K562 (cell line): ENCODE measurements around the gene DTX1. TPM values are rescaled to one million over a fixed set of nuclear protein-coding genes. Genes with fewer than 3 reads are reported as not detected.

Experiments
- ATAC-seq: fragments of 200-7000 bp; cut with Tn5 transposase; 3 replicates; pipeline ENCODE4 v1.9.1; 2020; ENCODE audit warnings: moderate library complexity
- BruUV-seq: library from RNA; stranded (reverse); fragments of 400-500 nt; replicated peaks from 2 replicates; lab custom pipeline; 2021; lab: Mats Ljungman, UMichigan
- CTCF ChIA-PET: fragments of 300-600 bp; formaldehyde crosslinking; extraction: SDS; loops from one replicate; lab custom pipeline; 2021; ENCODE audit warnings: low intra/inter-chr PET ratio; lab: Yijun Ruan, JAX
- POLR2A ChIA-PET: fragments of 300-600, 350-650 bp; sonication (Branson Sonifier 250); formaldehyde crosslinking; extraction: SDS; loops from one replicate; lab custom pipeline; 2021; ENCODE audit warnings: antibody characterized with exemption, inconsistent platforms; lab: Yijun Ruan, JAX
- DNase-seq, 4 experiments: peaks; one replicate each; pipeline versions ENCODE4 v3.0.0 to v3.0.0-alpha.2; 2011 to 2018; ENCODE audit warnings: low spot score in 3 of 4, mixed read lengths in 3 of 4; ENCODE audit errors: extremely low read depth in 1 of 4
- FAIRE-seq: peaks from 2 replicates; lab custom pipeline; 2011; peaks lifted over from hg19 to GRCh38; lab: Jason Lieb, UNC
- H2AFZ ChIP-seq: 2 replicates; pipeline ENCODE4 v1.6.0; 2011; ENCODE audit warnings: low read depth, low read length, control low read depth, inconsistent platforms
- H3K27ac ChIP-seq: fragments of 200-600 bp; 3 replicates; pipeline ENCODE4 v1.8.0; 2011; ENCODE audit warnings: low read depth, mild to moderate bottlenecking, control low read depth, inconsistent platforms, low read length, moderate library complexity, mixed read lengths; ENCODE audit errors: extremely low read depth
- H3K27me3 ChIP-seq, 2 experiments: fragments of 300-600 bp in 1 of 2; 2 replicates in 1 of 2; 3 replicates in 1 of 2; pipeline versions ENCODE4 v1.6.0 to v1.8.0; 2011; ENCODE audit warnings: inconsistent platforms in 2 of 2, low read length in 2 of 2, mild to moderate bottlenecking in 1 of 2, mixed read lengths in 1 of 2, moderate library complexity in 1 of 2; ENCODE audit not compliant: control insufficient read depth in 2 of 2, insufficient read depth in 2 of 2
- H3K36me3 ChIP-seq: fragments of 300-600 bp; 3 replicates; pipeline ENCODE4 v1.8.0; 2011; ENCODE audit warnings: mild to moderate bottlenecking, low read length, inconsistent platforms; ENCODE audit not compliant: control insufficient read depth, insufficient read depth
- H3K4me1 ChIP-seq, 2 experiments: fragments of 200-600 bp in 1 of 2; replicated peaks in 1 of 2; 2 replicates in 1 of 2; 3 replicates in 1 of 2; pipeline versions ENCODE4 v1.5.1 to v1.8.0; 2011; ENCODE audit warnings: inconsistent platforms in 2 of 2, low read length in 2 of 2, mild to moderate bottlenecking in 1 of 2, mixed read lengths in 1 of 2, moderate library complexity in 1 of 2; ENCODE audit not compliant: control insufficient read depth in 2 of 2, insufficient read depth in 2 of 2
- H3K4me2 ChIP-seq: 2 replicates; pipeline ENCODE4 v1.6.1; 2011; ENCODE audit warnings: low read length, control low read depth, inconsistent platforms, mixed read lengths; ENCODE audit not compliant: insufficient read depth
- H3K4me3 ChIP-seq: fragments of 200-600 bp; sonication (generic), shearing (Covaris generic); 2 replicates; pipeline ENCODE4 v1.5.1; 2016; ENCODE audit warnings: control low read depth, inconsistent platforms
- H3K79me2 ChIP-seq: fragments of 200-600 bp; 3 replicates; pipeline ENCODE4 v1.8.0; 2011; ENCODE audit warnings: low read length, inconsistent platforms; ENCODE audit not compliant: control insufficient read depth, insufficient read depth
- H3K9ac ChIP-seq, 2 experiments: 2 replicates each; pipeline versions ENCODE4 v1.6.0 to v1.6.1; 2011; ENCODE audit warnings: low read depth in 2 of 2, low read length in 2 of 2, control low read depth in 1 of 2, inconsistent platforms in 1 of 2, mild to moderate bottlenecking in 1 of 2, mixed read lengths in 1 of 2; ENCODE audit not compliant: insufficient read depth in 1 of 2
- H3K9me1 ChIP-seq: one replicate; pipeline ENCODE4 v1.6.0; 2011; ENCODE audit warnings: inconsistent platforms, mild to moderate bottlenecking, low read length, moderate library complexity; ENCODE audit not compliant: control insufficient read depth, insufficient read depth
- H3K9me3 ChIP-seq: replicated peaks from 2 replicates; pipeline ENCODE4 v1.5.1; 2011; ENCODE audit warnings: low read depth, low read length, inconsistent platforms; ENCODE audit not compliant: control insufficient read depth, insufficient read depth
- H4K20me1 ChIP-seq: replicated peaks from 2 replicates; pipeline ENCODE4 v1.6.1; 2011; ENCODE audit warnings: low read length, inconsistent platforms, mixed read lengths; ENCODE audit not compliant: control insufficient read depth, insufficient read depth
- HDAC8 ChIP-seq: fragments of 450-650 bp; IDR thresholded peaks from 2 replicates; pipeline ENCODE4 v1.6.1; 2016; ENCODE audit warnings: mild to moderate bottlenecking, missing genetic modification characterization, moderate library complexity, missing compliant biosample characterization
- RBM25 ChIP-seq: fragments of 200-400 bp; formaldehyde crosslinking; IDR thresholded peaks from 2 replicates; pipeline ENCODE4 v1.6.1; 2018; ENCODE audit warnings: low read length, low read depth, moderate library complexity; ENCODE audit not compliant: severe bottlenecking
- WGBS: fragments of 100-300 bp; shearing (Covaris generic); methylation state at CpG from one replicate; pipeline ENCODE4 v1.1.6; 2016; ENCODE audit warnings: low coverage, mixed read lengths; ENCODE audit not compliant: insufficient coverage; ENCODE audit errors: missing lambda C conversion rate; 5-methylcytosine and 5-hydroxymethylcytosine counted together
- in situ Hi-C: fragments of 300-500 bp; cut with MboI; formaldehyde crosslinking; loops from 4 replicates; pipeline ENCODE4 v1.15.0; 2018; ENCODE audit warnings: inconsistent platforms, mixed read lengths
- intact Hi-C: fragments of 100-400 bp; cut with micrococcal nuclease; formaldehyde crosslinking; loops from 2 replicates; pipeline ENCODE4 v1.14.2; 2022
- polyA plus RNA-seq, 8 experiments: library from polyadenylated mRNA; depleted of rRNA in 4 of 8; stranded (reverse) in 5 of 8; unstranded in 3 of 8; fragments of >200 nt; fragmentation: Nextera tagmentation in 2 of 8; fragmentation: Illumina TruSeq in 1 of 8; extraction: Ambion mirVana in 2 of 8; extraction: Trizol in 1 of 8; gene quantifications; 2 replicates each; pipeline versions ENCODE4 v1.2.1 to v1.2.3, GENCODE V29; 2011 to 2014; ENCODE audit warnings: inconsistent platforms in 1 of 8, missing spikeins in 1 of 8
- total RNA-seq, 7 experiments: library from RNA; depleted of rRNA in 6 of 7; stranded (reverse); fragments of >200 nt in 6 of 7; fragmentation: Illumina TruSeq in 2 of 7; extraction: Trizol in 2 of 7; gene quantifications; 2 replicates each; pipeline versions ENCODE4 v1.2.1 to v1.2.3, GENCODE V29; 2011 to 2021; ENCODE audit warnings: low replicate concordance in 1 of 7
- TF ChIP-seq, protein P1 (sequence below): sonication (generic); formaldehyde crosslinking; IDR thresholded peaks from 2 replicates; pipeline ENCODE4 v1.8.0; 2022; ENCODE audit warnings: mild to moderate bottlenecking, missing genetic modification reagents, borderline replicate concordance

DTX1 gene
- total and polyA plus RNA-seq, 9 of the 15 experiments (the other 6 are each of a cell fraction or from before 2014, with no cell fraction given): not detected

DNA sequence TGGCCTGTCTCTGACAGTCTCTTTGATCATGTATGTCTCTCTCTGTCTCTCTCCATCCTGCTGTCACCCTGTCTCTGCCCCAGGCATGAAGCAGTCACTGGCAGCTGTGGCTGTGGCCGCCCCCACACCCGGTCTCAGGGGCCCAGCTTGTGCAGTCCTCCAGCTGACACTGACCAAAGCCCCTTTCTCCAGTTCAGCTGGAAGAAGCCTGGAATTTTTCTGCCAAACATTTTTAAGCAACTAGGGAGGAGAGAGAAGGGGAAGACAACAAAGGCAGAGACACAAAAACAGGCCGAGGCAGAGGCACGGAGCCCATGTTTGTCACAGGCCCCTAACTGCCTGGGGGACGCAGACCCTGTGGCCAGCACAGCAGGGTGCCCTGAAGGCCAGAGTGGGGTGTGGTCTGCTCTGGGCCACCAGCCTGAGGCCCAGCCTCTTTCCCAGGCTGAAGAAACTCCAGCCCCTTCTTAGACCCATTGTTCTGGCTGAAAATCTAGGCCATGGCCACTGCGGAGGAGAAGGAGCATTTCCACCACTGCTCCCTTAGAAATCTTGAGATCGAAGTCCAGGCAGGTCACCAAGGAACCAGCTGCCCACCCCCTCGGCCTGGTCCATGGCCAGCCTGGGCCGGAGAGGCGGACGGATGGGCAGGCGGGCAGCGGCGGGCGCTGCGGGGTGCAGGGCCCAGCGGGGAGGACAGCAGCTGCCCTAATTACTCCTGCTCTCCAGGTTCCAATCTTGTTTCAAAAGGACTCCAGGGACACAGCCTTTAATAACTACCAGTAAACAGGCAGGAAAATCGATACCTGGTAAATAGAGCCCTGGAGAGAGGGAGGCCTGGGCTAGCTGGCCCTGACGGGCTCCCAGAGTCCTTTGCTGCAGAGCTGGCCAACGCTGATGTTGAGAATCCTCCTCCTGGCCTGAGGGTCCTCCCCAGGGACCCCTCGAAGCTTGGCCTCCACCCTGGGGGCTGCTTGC, 14.9 kb downstream of the DTX1 start:
- H3K27me3 ChIP-seq: peaks cover 12 to 76% of the 10 kb centered on the region in 2 experiments
- H3K4me3 ChIP-seq: no peak overlapping the region
- no peaks in the 10 kb centered on the region for H3K79me2 ChIP-seq
- peaks cover 0 to 7% of the 10 kb centered on the region in 2 experiments; a peak in 1 of 5 replicates for H3K4me1 ChIP-seq
- intact Hi-C loops (no loop called here), in situ Hi-C loops (no loop called here)
- H3K9me1 ChIP-seq: no peaks in the 10 kb centered on the region
- peaks cover 18% of the 10 kb centered on the region; the same call in 1 of the 2 replicates for H4K20me1 ChIP-seq
- TF ChIP-seq RBM25 (no peak), HDAC8 (no peak)
- TF ChIP-seq, protein P1, sequence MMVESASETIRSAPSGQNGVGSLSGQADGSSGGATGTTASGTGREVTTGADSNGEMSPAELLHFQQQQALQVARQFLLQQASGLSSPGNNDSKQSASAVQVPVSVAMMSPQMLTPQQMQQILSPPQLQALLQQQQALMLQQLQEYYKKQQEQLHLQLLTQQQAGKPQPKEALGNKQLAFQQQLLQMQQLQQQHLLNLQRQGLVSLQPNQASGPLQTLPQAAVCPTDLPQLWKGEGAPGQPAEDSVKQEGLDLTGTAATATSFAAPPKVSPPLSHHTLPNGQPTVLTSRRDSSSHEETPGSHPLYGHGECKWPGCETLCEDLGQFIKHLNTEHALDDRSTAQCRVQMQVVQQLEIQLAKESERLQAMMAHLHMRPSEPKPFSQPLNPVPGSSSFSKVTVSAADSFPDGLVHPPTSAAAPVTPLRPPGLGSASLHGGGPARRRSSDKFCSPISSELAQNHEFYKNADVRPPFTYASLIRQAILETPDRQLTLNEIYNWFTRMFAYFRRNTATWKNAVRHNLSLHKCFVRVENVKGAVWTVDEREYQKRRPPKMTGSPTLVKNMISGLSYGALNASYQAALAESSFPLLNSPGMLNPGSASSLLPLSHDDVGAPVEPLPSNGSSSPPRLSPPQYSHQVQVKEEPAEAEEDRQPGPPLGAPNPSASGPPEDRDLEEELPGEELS (CRISPR knock-in tag): no peak
- ATAC-seq (no peak), DNase-seq (no peak), FAIRE-seq (no peak)
- 4% methylated on average over 13 of the region's 21 CpGs for WGBS
- POLR2A ChIA-PET: interaction anchor here (0.7 to 1.4 kb wide), 2 partner anchors 13 to 43 kb away, joined by 3 to 4 read pairs; no protein-coding TSS in a partner anchor
- no peak overlapping the region for H3K4me2 ChIP-seq
- H2AFZ ChIP-seq: no peak overlapping the region
- H3K27ac ChIP-seq: no peak overlapping the region
- H3K36me3 ChIP-seq: no peaks in the 10 kb centered on the region
- H3K9me3 ChIP-seq: no peaks in the 10 kb centered on the region
- no TSS peak for BruUV-seq
- CTCF ChIA-PET: no interaction called here
- no peak overlapping the region for H3K9ac ChIP-seq
